KG1 (cell line): ENCODE results near the gene CACNG1.
"Not testable (repeated sequence)": the region's sequence is repeated elsewhere in the genome, so short reads cannot be mapped to it uniquely, and the experiment has no call there.

ENCODE experiments used
- DNase-seq: peaks from one replicate; lab custom pipeline; 2025; lab: John Stamatoyannopoulos, UW

Gene CACNG1

GRCh38 chr17:67080804-67081203 lies 36.5 kb downstream of the CACNG1 start:
- DNase-seq = no peak

GRCh38 chr17:67082107-67082506 lies 37.8 kb downstream of the CACNG1 start:
- no peak for DNase-seq

- DNase-seq = no peak
These were observed 41.1 kb downstream of the CACNG1 start for GRCh38 chr17:67085406-67085805.

GRCh38 chr17:67088639-67089038 lies 44.3 kb downstream of the CACNG1 start:
- no peak for DNase-seq

GRCh38 chr17:67090341-67090740 lies 46.0 kb downstream of the CACNG1 start:
- DNase-seq = no peak

GRCh38 chr17:67092291-67092690 lies 47.9 kb downstream of the CACNG1 start:
- DNase-seq = no peak

- DNase-seq = not testable (repeated sequence)
These were observed 48.4 kb downstream of the CACNG1 start for GRCh38 chr17:67092710-67093109.

- DNase-seq = no peak
These were observed 49.0 kb downstream of the CACNG1 start for GRCh38 chr17:67093348-67093747.

GRCh38 chr17:67095291-67095690 lies 50.9 kb downstream of the CACNG1 start:
- not testable (repeated sequence) for DNase-seq

GRCh38 chr17:67095803-67096202 lies 51.4 kb downstream of the CACNG1 start:
- DNase-seq = no peak

- no peak for DNase-seq
These were observed 52.3 kb downstream of the CACNG1 start for GRCh38 chr17:67096609-67097008.

- DNase-seq = no peak
These were observed 53.7 kb downstream of the CACNG1 start for GRCh38 chr17:67098006-67098405.

GRCh38 chr17:67104641-67105040 lies 60.3 kb downstream of the CACNG1 start:
- DNase-seq = not testable (repeated sequence)

GRCh38 chr17:67105213-67105612 lies 60.9 kb downstream of the CACNG1 start:
- DNase-seq = no peak
